ENCODE results near the gene LSM10.

DNA sequence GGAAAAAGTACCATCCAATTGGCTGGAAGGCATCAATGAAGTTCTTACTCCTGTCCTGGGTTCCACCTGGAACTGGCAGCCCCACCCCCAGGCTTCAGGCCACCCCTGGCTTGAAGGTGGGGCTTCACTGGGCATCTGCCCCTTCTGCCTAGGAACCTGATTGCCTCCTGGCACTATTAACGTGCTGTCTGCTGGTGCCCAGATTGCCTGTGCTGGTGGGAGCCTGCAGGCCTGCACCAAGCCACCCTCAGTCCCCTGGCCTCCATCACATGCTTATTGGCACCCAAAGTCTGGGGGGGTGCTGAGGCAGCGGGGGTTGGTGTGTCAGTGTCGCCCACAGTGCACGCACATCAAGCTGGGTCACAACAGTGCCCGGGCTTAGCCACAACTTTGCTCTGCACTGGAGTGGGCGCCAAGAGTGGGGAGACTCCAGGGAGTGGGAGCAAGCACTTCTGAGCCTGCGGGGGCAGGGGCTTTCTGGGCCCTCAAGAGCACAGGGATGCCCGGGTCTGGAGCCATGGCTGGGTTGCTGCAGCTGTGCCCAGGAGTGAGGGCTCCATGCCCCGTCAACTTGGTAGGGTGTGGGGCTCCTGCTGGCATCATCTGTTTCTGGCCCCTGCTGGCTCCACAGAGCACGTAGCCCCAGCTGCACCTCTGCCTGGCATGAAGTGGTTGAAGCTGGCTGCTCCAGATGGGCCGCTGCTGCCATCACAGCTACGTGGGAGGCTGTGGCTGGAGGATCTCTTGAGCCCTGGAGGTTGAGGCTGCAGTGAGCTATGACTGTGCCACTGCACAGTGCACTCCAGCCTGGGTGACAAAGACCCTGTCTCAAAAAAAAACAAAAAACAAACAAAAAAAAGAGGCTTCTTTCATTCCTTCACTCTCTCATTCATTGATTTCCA, 4.1 kb upstream of the LSM10 start:
- TF ChIP-seq, protein P1, sequence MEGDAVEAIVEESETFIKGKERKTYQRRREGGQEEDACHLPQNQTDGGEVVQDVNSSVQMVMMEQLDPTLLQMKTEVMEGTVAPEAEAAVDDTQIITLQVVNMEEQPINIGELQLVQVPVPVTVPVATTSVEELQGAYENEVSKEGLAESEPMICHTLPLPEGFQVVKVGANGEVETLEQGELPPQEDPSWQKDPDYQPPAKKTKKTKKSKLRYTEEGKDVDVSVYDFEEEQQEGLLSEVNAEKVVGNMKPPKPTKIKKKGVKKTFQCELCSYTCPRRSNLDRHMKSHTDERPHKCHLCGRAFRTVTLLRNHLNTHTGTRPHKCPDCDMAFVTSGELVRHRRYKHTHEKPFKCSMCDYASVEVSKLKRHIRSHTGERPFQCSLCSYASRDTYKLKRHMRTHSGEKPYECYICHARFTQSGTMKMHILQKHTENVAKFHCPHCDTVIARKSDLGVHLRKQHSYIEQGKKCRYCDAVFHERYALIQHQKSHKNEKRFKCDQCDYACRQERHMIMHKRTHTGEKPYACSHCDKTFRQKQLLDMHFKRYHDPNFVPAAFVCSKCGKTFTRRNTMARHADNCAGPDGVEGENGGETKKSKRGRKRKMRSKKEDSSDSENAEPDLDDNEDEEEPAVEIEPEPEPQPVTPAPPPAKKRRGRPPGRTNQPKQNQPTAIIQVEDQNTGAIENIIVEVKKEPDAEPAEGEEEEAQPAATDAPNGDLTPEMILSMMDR (IDR thresholded peaks at IDR 0.05) = no peak
- TF ChIP-seq POLR2AphosphoS5 (IDR thresholded peaks at IDR 0.05) (no peak), POLR2A (IDR thresholded peaks at IDR 0.05) (no peak), EP300 (IDR thresholded peaks at IDR 0.05) (no peak)

All from suprapubic skin (tissue), 4 donors.